Activated CD4-positive, alpha-beta T cell treated with anti-CD3 and anti-CD28 coated beads for 36 hours (primary cell): ENCODE measurements around the gene TMEM219. TPM values are rescaled to one million over a fixed set of nuclear protein-coding genes. Genes with fewer than 3 reads are reported as not detected.

Source experiments
- ATAC-seq: fragments of 200-7000 bp; cut with Tn5 transposase; one replicate; pipeline ENCODE4 v1.10.0; 2021; ENCODE audit warnings: mild to moderate bottlenecking, moderate library complexity
- CTCF ChIA-PET: fragments of 350-600 bp; sonication (Branson Sonifier 250); formaldehyde crosslinking; loops from one replicate; lab custom pipeline; 2021; ENCODE audit warnings: antibody characterized with exemption; lab: Charles Lee
- POLR2A ChIA-PET: fragments of 350-600 bp; sonication (Branson Sonifier 250); formaldehyde crosslinking; loops from one replicate; lab custom pipeline; 2021; ENCODE audit warnings: antibody characterized with exemption, inconsistent platforms; lab: Charles Lee
- DNase-seq: peaks from one replicate; pipeline ENCODE4 v3.0.0-alpha.2; 2020
- H3K27ac Mint-ChIP-seq: one replicate; pipeline ENCODE4 v1.8.0; 2021; ENCODE audit warnings: mixed read lengths
- H3K27me3 Mint-ChIP-seq: one replicate; pipeline ENCODE4 v1.8.0; 2021; ENCODE audit warnings: mixed read lengths
- H3K36me3 Mint-ChIP-seq: one replicate; pipeline ENCODE4 v1.8.0; 2021; ENCODE audit warnings: low read depth, mixed read lengths
- H3K4me1 Mint-ChIP-seq: one replicate; pipeline ENCODE4 v1.8.0; 2021; ENCODE audit warnings: mixed read lengths
- H3K4me3 Mint-ChIP-seq: one replicate; pipeline ENCODE4 v1.8.0; 2021; ENCODE audit warnings: mild to moderate bottlenecking, moderate library complexity, mixed read lengths
- H3K9me3 Mint-ChIP-seq: one replicate; pipeline ENCODE4 v1.8.0; 2021; ENCODE audit warnings: low read depth, mixed read lengths
- intact Hi-C, 2 experiments: fragments of 100-400 bp; cut with DNase I in 1 of 2; cut with micrococcal nuclease in 1 of 2; formaldehyde crosslinking; loops; one replicate each; pipeline versions ENCODE4 v1.14.2 to v1.15.1; 2022 to 2024; cut with DNase I, micrococcal nuclease
- total RNA-seq, 2 experiments: library from RNA; stranded (reverse); gene quantifications; one replicate each; pipeline ENCODE4 v1.2.3, GENCODE V29; 2021

TMEM219 gene
- total RNA-seq, 2 experiments from 2014 or later: 34.6 to 42.5 TPM

DNA sequence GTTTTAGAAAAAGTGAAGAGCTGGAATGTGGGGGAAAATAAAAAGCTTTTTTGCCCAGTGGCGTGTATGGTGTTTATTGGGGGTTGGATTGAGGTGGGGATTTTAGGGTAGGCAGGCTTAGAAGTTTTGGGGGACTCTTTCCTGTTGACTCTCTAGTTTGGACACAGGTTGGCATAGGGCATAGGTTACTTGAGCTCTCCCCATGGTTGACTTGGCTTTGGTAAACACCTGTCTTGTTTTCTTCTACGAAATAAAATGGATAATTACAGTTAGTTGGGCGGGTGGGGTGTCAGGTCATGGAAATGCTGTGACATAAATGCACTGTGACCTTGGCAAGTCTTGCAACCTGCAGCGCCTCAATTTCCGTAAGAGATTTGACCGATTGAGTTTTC is 11.1 kb downstream of the TMEM219 start:
- no peaks in the 10 kb centered on the region for H3K27me3 Mint-ChIP-seq
- H3K4me1 Mint-ChIP-seq: peaks cover 31% of the 10 kb centered on the region
- POLR2A ChIA-PET: interaction anchor here (0.6 to 1.5 kb wide), 10 partner anchors 11 to 1150 kb away, joined by 3 to 14 read pairs (median 5); partner anchors contain the start of genes ALDOA, ASPHD1, ATXN2L and HIRIP3
- intact Hi-C loops: loop anchor here (1.0 to 5.0 kb wide), 13 partner anchors 11 to 1150 kb away; partner anchors contain the start of genes INO80E (in 2 of the 2), TMEM219 (in 2 of the 2), ASPHD1 (in 1 of the 2) and ATXN2L (in 1 of the 2)
- ATAC-seq: no peak
- peak overlapping the region; percentile 71 for H3K27ac Mint-ChIP-seq
- no peak for DNase-seq
- peak overlapping the region; percentile 87 for H3K4me3 Mint-ChIP-seq
- peaks cover 4% of the 10 kb centered on the region for H3K9me3 Mint-ChIP-seq
- CTCF ChIA-PET: interaction anchor here (0.6 to 3.3 kb wide), 12 partner anchors 11 to 282 kb away, joined by 3 to 15 read pairs (median 4); partner anchors contain the start of genes KIF22, PAGR1 and TMEM219
- H3K36me3 Mint-ChIP-seq: peaks cover 35% of the 10 kb centered on the region

DNA sequence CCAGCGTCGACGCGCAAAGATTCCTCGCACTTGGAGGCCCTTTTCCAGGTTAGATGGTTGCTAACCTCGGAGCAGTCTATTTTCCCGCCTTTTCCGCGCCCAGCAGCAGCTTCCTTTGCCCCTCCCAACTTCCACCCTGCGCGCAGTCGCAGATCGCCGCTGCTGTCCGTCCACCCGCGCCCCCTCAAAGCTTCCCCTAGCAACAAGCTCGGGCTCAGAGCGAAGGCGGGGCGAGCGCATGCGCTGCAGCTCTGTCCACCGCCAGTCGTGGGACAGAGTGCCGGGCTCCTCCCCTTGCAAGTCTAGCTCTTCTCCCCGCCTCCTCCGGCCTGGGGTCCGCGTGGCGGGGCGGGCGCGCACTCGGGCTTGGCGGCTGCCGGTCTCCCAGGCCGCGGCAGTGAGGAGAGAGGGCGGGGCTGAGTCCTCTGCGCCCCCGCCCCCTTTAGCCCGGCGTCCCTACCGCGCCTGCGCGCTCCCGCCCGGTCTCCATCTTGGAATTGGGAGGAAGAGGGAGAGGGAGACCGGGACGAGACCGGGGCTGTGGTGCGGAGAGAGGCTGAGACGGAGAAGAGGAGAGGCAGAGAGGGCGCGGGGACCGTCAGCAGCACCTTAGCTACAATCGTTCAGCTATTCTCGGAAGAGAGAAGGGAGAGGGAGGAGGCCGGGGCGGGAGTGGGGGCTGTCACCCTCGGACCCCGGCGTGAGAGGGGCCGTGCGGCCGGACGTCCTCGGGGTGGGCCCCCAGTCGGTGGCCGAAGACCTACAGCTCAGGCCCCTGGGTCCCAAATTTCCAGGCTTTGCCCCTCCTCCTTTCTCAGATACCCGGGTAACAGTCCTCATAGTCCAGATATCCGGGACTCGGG is 11.7 kb downstream of the TMEM219 start, which contains the start of gene TAOK2:
TAOK2 (plus strand) TSS at position 485 of the 863 bp plus-strand sequence. CDS start 3,905 bp downstream, outside the sequence.
- H3K9me3 Mint-ChIP-seq: peaks cover 4% of the 10 kb centered on the region
- peak within 1 kb of the TSS; percentile 86 for H3K27ac Mint-ChIP-seq
- H3K27me3 Mint-ChIP-seq: no peaks in the 10 kb centered on the region
- ChIA-PET POLR2A (interaction anchor here (0.6 to 1.5 kb wide), 10 partner anchors 11 to 1151 kb away, joined by 3 to 14 read pairs (median 5); partner anchors contain the start of genes ALDOA, ASPHD1, ATXN2L and HIRIP3), CTCF (interaction anchor here (0.6 to 3.3 kb wide), 14 partner anchors 11 to 282 kb away, joined by 3 to 15 read pairs (median 4); partner anchors contain the start of genes KIF22, PAGR1 and TMEM219)
- DNase-seq (peak; percentile 98), ATAC-seq (peak; percentile 98)
- intact Hi-C loops: loop anchor here (1.0 to 5.0 kb wide), 13 partner anchors 11 to 1151 kb away; partner anchors contain the start of genes INO80E (in 2 of the 2), TMEM219 (in 2 of the 2), ASPHD1 (in 1 of the 2) and ATXN2L (in 1 of the 2)
- H3K36me3 Mint-ChIP-seq: peaks cover 34% of the 10 kb centered on the region
- H3K4me3 Mint-ChIP-seq: peak within 1 kb of the TSS; percentile 87
- H3K4me1 Mint-ChIP-seq: peaks cover 31% of the 10 kb centered on the region

DNA sequence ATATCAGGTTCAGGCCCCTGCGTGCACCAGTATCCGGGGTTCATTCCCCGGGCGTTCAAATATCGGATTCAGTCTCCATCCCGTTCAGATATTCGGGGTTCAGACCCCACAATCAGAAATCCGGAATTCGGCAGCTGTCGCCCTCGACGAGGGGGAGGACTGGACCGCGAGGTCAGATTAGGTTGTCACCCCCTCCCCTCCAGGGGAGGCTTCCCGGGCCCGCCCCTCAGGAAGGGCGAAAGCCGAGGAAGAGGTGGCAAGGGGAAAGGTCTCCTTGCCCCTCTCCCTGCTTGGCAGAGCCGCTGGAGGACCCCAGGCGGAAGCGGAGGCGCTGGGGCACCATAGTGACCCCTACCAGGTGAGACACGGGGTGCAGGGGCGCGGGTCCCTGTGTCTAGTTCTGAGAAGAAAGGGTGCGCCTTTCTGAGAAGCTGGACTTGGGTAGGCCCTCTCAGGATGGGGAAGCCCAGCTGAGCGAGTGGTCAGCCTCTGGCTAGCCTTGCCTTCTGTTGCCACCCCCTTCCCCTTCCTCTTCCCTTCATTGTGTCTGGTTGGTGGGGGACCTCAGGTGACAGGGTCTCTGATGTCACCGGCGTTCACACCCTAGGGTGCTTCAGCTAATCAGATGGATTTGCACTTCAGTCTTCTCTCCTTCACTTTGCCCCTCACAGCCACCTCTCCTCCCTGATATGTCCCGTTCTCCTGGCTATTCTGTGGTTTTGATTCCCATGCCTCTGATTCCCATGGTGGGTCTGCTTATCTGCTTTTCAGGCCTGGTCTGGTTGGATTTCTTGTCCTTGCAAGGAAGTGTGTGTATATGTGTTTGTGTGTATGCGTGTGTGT is 12.6 kb downstream of the TMEM219 start:
- ChIA-PET CTCF (interaction anchor here (0.6 to 3.3 kb wide), 6 partner anchors 9 to 274 kb away, joined by 3 to 15 read pairs (median 4); partner anchors contain the start of genes PAGR1 and TMEM219), POLR2A (interaction anchor here (0.6 to 1.5 kb wide), 2 partner anchors 21 to 325 kb away, joined by 6 to 8 read pairs; partner anchors contain the start of gene HIRIP3)
- intact Hi-C loops: loop anchor here (5.0 kb wide), 2 partner anchors 227 to 272 kb away; partner anchors contain the start of gene C16orf54 (in 1 of the 2)
- no peaks in the 10 kb centered on the region for H3K27me3 Mint-ChIP-seq
- ATAC-seq: no peak
- peaks cover 36% of the 10 kb centered on the region for H3K36me3 Mint-ChIP-seq
- peak overlapping the region; percentile 87 for H3K4me3 Mint-ChIP-seq
- peaks cover 4% of the 10 kb centered on the region for H3K9me3 Mint-ChIP-seq
- peaks cover 31% of the 10 kb centered on the region for H3K4me1 Mint-ChIP-seq
- peak overlapping the region; percentile 86 for H3K27ac Mint-ChIP-seq
- peak; percentile 43 for DNase-seq

DNA sequence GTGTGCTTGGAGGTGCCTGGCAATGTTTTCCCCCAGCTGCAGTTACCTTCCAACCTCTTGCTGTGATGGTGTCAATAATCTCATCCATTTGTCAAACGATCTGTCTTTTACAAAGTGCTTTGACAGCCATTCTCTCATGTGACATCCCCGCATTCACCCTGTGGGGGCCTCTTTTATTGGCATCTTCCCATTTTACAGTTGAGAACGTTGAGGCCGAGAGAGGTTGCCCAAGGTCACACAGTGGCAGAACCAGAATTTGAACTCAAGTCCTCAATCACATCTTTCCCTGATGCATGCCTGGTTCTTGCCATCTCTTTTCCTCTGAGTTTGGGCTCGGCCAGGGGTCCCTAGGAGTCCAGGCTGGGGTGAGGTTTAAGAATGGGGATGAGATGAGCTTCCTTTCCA is 13.3 kb downstream of the TMEM219 start:
- no peaks in the 10 kb centered on the region for H3K27me3 Mint-ChIP-seq
- no peak for ATAC-seq
- CTCF ChIA-PET: interaction anchor here (0.6 to 1.3 kb wide), 6 partner anchors 9 to 274 kb away, joined by 3 to 4 read pairs (median 3); partner anchors contain the start of gene PAGR1
- peak overlapping the region; percentile 86 for H3K27ac Mint-ChIP-seq
- POLR2A ChIA-PET: interaction anchor here (0.7 to 1.1 kb wide), 2 partner anchors 10 to 18 kb away, joined by 4 read pairs; no protein-coding TSS in a partner anchor
- no peak for DNase-seq
- intact Hi-C loops: no loop called here
- H3K36me3 Mint-ChIP-seq: peaks cover 35% of the 10 kb centered on the region
- peak overlapping the region; percentile 87 for H3K4me3 Mint-ChIP-seq
- H3K9me3 Mint-ChIP-seq: peaks cover 4% of the 10 kb centered on the region
- peaks cover 31% of the 10 kb centered on the region for H3K4me1 Mint-ChIP-seq

DNA sequence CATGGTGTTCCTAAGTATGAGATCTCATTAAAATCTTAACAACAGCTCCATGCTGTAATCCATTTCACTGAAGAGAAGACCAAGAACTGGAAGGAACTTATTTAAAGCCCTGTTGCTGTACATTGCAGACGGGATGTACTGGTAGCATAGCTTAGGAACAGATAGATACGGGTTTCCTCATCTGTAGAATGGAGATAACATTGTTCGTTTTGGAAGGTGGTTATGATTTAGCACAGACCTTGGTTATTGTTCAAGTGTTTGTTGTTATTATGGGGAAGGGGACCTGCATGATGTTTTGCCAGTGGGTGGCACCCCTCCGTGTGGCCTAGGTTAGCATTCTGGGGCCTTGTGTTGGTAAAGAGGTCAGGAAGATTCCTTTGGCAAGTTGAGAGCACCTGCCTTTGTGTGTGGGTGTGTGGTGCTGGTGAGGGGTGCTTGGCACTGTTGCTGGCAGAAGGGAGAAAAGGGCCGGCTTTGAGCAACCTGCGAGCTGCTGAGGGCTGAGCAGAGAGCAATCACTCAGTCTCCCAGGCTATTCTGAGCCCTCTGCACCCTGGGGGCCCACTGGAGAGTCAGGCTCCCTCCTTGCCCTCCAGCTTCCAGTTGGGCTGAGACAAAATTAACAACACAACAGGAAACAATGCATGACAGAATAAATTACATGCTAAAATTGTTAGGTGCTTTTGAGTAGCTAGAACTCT is 14.1 kb downstream of the TMEM219 start:
- peak; percentile 33 for DNase-seq
- Mint-ChIP-seq H3K36me3 (peaks cover 35% of the 10 kb centered on the region), H3K4me1 (peaks cover 31% of the 10 kb centered on the region), H3K9me3 (peaks cover 4% of the 10 kb centered on the region), H3K27me3 (no peaks in the 10 kb centered on the region), H3K27ac (peak overlapping the region; percentile 86), H3K4me3 (peak overlapping the region; percentile 87)
- POLR2A ChIA-PET: interaction anchor here (0.5 to 1.1 kb wide), 4 partner anchors 9 to 1002 kb away, joined by 4 read pairs; no protein-coding TSS in a partner anchor
- ATAC-seq: no peak
- intact Hi-C loops: no loop called here
- CTCF ChIA-PET: interaction anchor here (0.8 to 1.3 kb wide), 6 partner anchors 10 to 151 kb away, joined by 3 to 5 read pairs (median 4); partner anchors contain the start of gene TMEM219

DNA sequence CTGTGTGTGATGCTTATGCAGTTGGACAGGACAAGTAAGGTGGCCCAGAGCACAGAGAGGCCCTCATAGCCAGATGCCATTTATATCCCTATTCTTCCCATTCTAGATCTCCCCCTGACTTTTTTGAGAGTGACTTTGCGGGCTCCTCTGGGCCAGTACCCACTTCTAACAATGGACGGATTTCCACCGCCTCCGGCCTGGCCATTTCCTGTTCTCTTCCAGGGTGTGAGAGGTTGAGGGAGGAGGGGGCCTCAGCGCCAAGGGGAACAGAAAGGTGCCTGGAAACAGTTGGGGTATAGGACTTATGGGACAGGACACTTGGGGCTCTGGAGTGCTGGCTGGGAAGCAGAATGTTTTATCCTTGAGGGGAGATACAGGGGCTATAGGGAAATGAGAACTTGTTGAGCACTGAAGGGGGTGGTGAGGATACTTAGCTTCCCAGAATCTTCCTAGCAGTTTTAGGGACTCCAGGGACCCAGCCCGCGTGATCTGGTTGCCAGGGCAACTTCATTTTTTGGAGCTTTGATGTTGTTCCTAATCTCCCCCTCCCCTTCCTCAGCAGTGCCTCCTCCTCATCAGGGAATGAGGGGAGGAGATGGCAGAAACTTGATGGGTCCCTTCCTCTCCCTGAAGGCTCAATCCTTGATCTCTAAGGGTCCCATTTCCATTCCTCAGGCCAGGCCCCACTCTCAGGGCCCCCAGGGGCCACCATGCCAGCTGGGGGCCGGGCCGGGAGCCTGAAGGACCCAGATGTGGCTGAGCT is 15.4 kb downstream of the TMEM219 start:
- ATAC-seq (no peak), DNase-seq (no peak)
- Mint-ChIP-seq H3K4me1 (peaks cover 31% of the 10 kb centered on the region), H3K27me3 (no peaks in the 10 kb centered on the region), H3K27ac (peak overlapping the region; percentile 10), H3K4me3 (no peak overlapping the region), H3K9me3 (peaks cover 4% of the 10 kb centered on the region), H3K36me3 (peaks cover 32% of the 10 kb centered on the region)
- intact Hi-C loops: no loop called here
- POLR2A ChIA-PET: interaction anchor here (0.6 to 1.0 kb wide), 3 partner anchors 21 to 51 kb away, joined by 4 read pairs; no protein-coding TSS in a partner anchor
- CTCF ChIA-PET: no interaction called here

DNA sequence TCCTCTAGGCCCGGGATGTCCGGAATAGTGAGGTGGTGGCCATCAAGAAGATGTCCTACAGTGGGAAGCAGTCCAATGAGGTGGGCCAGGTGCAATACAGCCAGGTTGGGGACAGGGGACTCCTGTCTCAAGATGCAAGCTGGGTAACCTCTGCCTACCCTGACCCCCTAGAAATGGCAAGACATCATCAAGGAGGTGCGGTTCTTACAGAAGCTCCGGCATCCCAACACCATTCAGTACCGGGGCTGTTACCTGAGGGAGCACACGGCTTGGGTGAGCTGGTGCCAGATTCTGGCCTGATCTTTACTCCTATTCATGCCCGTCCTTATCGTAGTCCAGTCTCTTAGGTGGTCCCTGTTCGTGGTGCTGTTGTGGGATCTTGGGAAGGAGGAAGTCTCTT is 16.2 kb downstream of the TMEM219 start:
- intact Hi-C loops: no loop called here
- H3K9me3 Mint-ChIP-seq: peaks cover under 1% of the 10 kb centered on the region
- no peaks in the 10 kb centered on the region for H3K27me3 Mint-ChIP-seq
- ATAC-seq (no peak), DNase-seq (no peak)
- H3K27ac Mint-ChIP-seq: peak overlapping the region; percentile 30
- ChIA-PET POLR2A (interaction anchor here (0.6 kb wide), 1 partner anchor 287 kb away, joined by 8 read pairs; no protein-coding TSS in a partner anchor), CTCF (no interaction called here)
- H3K4me3 Mint-ChIP-seq: no peak overlapping the region
- H3K4me1 Mint-ChIP-seq: peaks cover 29% of the 10 kb centered on the region
- peaks cover 28% of the 10 kb centered on the region for H3K36me3 Mint-ChIP-seq

DNA sequence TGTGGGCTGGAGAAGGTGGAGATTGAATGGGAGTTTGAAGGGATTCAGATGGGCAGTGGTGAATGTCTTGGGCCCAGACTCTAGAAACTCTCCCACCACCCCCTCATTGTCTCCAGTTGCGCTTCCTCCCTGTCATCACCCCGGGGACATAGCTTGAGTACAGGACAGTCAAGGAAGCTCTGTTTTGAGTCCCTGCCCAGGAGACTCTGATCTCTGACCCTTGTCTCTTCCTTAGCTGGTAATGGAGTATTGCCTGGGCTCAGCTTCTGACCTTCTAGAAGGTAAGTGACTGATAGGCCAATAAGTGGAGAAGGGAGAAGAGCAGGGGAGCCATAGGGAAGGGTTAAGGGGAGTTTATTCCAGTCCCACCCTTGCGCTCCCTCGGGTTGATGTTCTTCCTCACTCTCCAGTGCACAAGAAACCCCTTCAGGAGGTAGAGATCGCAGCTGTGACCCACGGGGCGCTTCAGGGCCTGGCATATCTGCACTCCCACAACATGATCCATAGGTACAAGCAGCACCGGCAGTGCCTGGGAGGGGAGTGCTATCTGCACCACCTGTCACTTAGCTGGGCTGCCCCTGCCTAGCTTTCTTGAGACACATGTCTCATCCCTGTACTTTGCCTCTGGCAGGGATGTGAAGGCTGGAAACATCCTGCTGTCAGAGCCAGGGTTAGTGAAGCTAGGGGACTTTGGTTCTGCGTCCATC is 16.8 kb downstream of the TMEM219 start:
- ChIA-PET CTCF (interaction anchor here (0.6 kb wide), 2 partner anchors 101 to 207 kb away, joined by 3 read pairs; no protein-coding TSS in a partner anchor), POLR2A (interaction anchor here (0.6 kb wide), 1 partner anchor 287 kb away, joined by 8 read pairs; no protein-coding TSS in a partner anchor)
- Mint-ChIP-seq H3K4me1 (peaks cover 26% of the 10 kb centered on the region), H3K36me3 (peaks cover 28% of the 10 kb centered on the region), H3K9me3 (no peaks in the 10 kb centered on the region), H3K27me3 (no peaks in the 10 kb centered on the region), H3K4me3 (no peak overlapping the region), H3K27ac (no peak overlapping the region)
- ATAC-seq (no peak), DNase-seq (no peak)
- intact Hi-C loops: no loop called here
